IPS DF 6.9 (cell line): Measurements from ENCODE around the gene SNAI3.

Experiments used
- DNase-seq: peaks from one replicate; pipeline ENCODE4 v3.0.0-alpha.2; 2013; ENCODE audit warnings: low read depth, low spot score
- H3K27ac ChIP-seq: one replicate; pipeline ENCODE4 v1.5.1; 2013; ENCODE audit warnings: low read length, control low read depth
- H3K27me3 ChIP-seq: 2 replicates; pipeline ENCODE4 v1.6.1; 2013; ENCODE audit warnings: mild to moderate bottlenecking, low read length; ENCODE audit not compliant: control insufficient read depth, insufficient read depth
- H3K36me3 ChIP-seq: 2 replicates; pipeline ENCODE4 v1.6.1; 2013; ENCODE audit warnings: low read length; ENCODE audit not compliant: control insufficient read depth, insufficient read depth
- H3K4me1 ChIP-seq: 2 replicates; pipeline ENCODE4 v1.6.1; 2013; ENCODE audit warnings: low read length; ENCODE audit not compliant: control insufficient read depth, insufficient read depth
- H3K4me3 ChIP-seq: 2 replicates; pipeline ENCODE4 v1.5.1; 2013; ENCODE audit warnings: mild to moderate bottlenecking, low read length
- H3K9me3 ChIP-seq: 2 replicates; pipeline ENCODE4 v1.6.1; 2013; ENCODE audit warnings: low read length, inconsistent platforms; ENCODE audit not compliant: control insufficient read depth, insufficient read depth
- WGBS: extraction: QIAGEN DNeasy Blood & Tissue Kit; methylation state at CpG from one replicate; pipeline ENCODE4 v1.1.7; 2013; ENCODE audit warnings: mixed read lengths, missing lambda C conversion rate; ENCODE audit not compliant: insufficient read length, insufficient coverage; 5-methylcytosine and 5-hydroxymethylcytosine counted together

SNAI3 gene

GRCh38 chr16:88640039-88640495, 46.2 kb downstream of the SNAI3 start:
- no CpG with 5 or more reads among the region's 13 CpGs for WGBS
- Histone ChIP-seq H3K4me3 (no peak overlapping the region), H3K4me1 (peaks cover 8% of the 10 kb centered on the region), H3K27ac (no peak overlapping the region), H3K36me3 (no peaks in the 10 kb centered on the region; the same call in 1 of the 2 replicates), H3K9me3 (no peaks in the 10 kb centered on the region), H3K27me3 (no peaks in the 10 kb centered on the region; the same call in 1 of the 2 replicates)
- DNase-seq: no peak

GRCh38 chr16:88639231-88640038, 46.9 kb downstream of the SNAI3 start:
- Histone ChIP-seq H3K36me3 (no peaks in the 10 kb centered on the region), H3K27me3 (no peaks in the 10 kb centered on the region; the same call in 1 of the 2 replicates), H3K9me3 (no peaks in the 10 kb centered on the region), H3K4me3 (no peak overlapping the region), H3K4me1 (peaks cover 10% of the 10 kb centered on the region), H3K27ac (no peak overlapping the region)
- DNase-seq: no peak
- no CpG with 5 or more reads among the region's 45 CpGs for WGBS

- Histone ChIP-seq H3K4me1 (peaks cover 10% of the 10 kb centered on the region), H3K27ac (no peak within 1 kb of the TSS), H3K36me3 (no peaks in the 10 kb centered on the region), H3K4me3 (no peak within 1 kb of the TSS), H3K9me3 (no peaks in the 10 kb centered on the region), H3K27me3 (no peaks in the 10 kb centered on the region; the same call in 1 of the 2 replicates)
- WGBS: no CpG with 5 or more reads among the region's 27 CpGs
- no peak for DNase-seq
Measured at GRCh38 chr16:88638323-88639230, 47.7 kb downstream of the SNAI3 start, which contains the start of gene IL17C. TSS of gene IL17C (plus strand) at chr16:88638572. CDS start at chr16:88638642, 70 bp downstream.

GRCh38 chr16:88636488-88637265, 49.6 kb downstream of the SNAI3 start:
- Histone ChIP-seq H3K27ac (no peak overlapping the region), H3K27me3 (no peaks in the 10 kb centered on the region; the same call in 1 of the 2 replicates), H3K36me3 (peaks cover 3% of the 10 kb centered on the region; the same call in 1 of the 2 replicates), H3K9me3 (no peaks in the 10 kb centered on the region), H3K4me1 (peaks cover 10% of the 10 kb centered on the region), H3K4me3 (no peak overlapping the region)
- WGBS: no CpG with 5 or more reads among the region's 23 CpGs
- DNase-seq: no peak

- Histone ChIP-seq H3K9me3 (no peaks in the 10 kb centered on the region), H3K36me3 (peaks cover 4% of the 10 kb centered on the region; the same call in 1 of the 2 replicates), H3K27ac (no peak overlapping the region), H3K4me1 (peaks cover 10% of the 10 kb centered on the region), H3K27me3 (no peaks in the 10 kb centered on the region; the same call in 1 of the 2 replicates), H3K4me3 (no peak overlapping the region)
- WGBS: no CpG with 5 or more reads among the region's 17 CpGs
- DNase-seq: no peak
Measured at GRCh38 chr16:88635671-88636319, 50.5 kb downstream of the SNAI3 start.

- H3K27ac ChIP-seq: no peak overlapping the region
- H3K9me3 ChIP-seq: no peaks in the 10 kb centered on the region
- peak overlapping the region; percentile 54; the same call in 1 of the 2 replicates for H3K4me3 ChIP-seq
- peaks cover 10% of the 10 kb centered on the region; the same call in 1 of the 2 replicates for H3K36me3 ChIP-seq
- no peaks in the 10 kb centered on the region for H3K27me3 ChIP-seq
- WGBS: no CpG with 5 or more reads among the region's 28 CpGs
- no peak for DNase-seq
- peaks cover 8% of the 10 kb centered on the region for H3K4me1 ChIP-seq
Measured at GRCh38 chr16:88634994-88635670, 51.2 kb downstream of the SNAI3 start.

- no peak for DNase-seq
- no CpG with 5 or more reads among the region's 82 CpGs for WGBS
Measured at GRCh38 chr16:88634141-88634993, 51.9 kb downstream of the SNAI3 start.

GRCh38 chr16:88633684-88634140, 52.6 kb downstream of the SNAI3 start:
- Histone ChIP-seq H3K36me3 (peaks cover 10% of the 10 kb centered on the region; the same call in 1 of the 2 replicates), H3K27me3 (no peaks in the 10 kb centered on the region), H3K4me1 (peaks cover 3% of the 10 kb centered on the region), H3K27ac (no peak overlapping the region), H3K9me3 (no peaks in the 10 kb centered on the region), H3K4me3 (peak overlapping the region; percentile 54; the same call in 1 of the 2 replicates)
- no CpG with 5 or more reads among the region's 23 CpGs for WGBS
- no peak for DNase-seq

More at GRCh38 chr16:88634141-88634993, 51.9 kb downstream of the SNAI3 start:
- Histone ChIP-seq H3K27ac (no peak overlapping the region), H3K9me3 (no peaks in the 10 kb centered on the region), H3K4me3 (peak overlapping the region; percentile 54; the same call in 1 of the 2 replicates), H3K4me1 (peaks cover 8% of the 10 kb centered on the region), H3K27me3 (no peaks in the 10 kb centered on the region), H3K36me3 (peaks cover 10% of the 10 kb centered on the region; the same call in 1 of the 2 replicates)
